Neural progenitor cell (in vitro differentiated cells): ENCODE measurements around the gene HS3ST3A1. TPM values are rescaled to one million over a fixed set of nuclear protein-coding genes. Genes with fewer than 3 reads are reported as not detected.

Experiments used
- DNase-seq: peaks from one replicate; pipeline ENCODE4 v3.0.0-alpha.2; 2016; ENCODE audit warnings: low spot score
- H2AFZ ChIP-seq: fragments of 200-600 bp; sonication (generic); replicated peaks from 2 replicates; pipeline ENCODE4 v1.6.1; 2016; ENCODE audit warnings: antibody characterized with exemption
- H3F3A ChIP-seq: fragments of 200-600 bp; sonication (generic); 2 replicates; pipeline ENCODE4 v1.6.1; 2016; ENCODE audit warnings: antibody characterized with exemption, low read depth
- H3K27ac ChIP-seq: fragments of 200-600 bp; sonication (generic); 2 replicates; pipeline ENCODE4 v1.5.1; 2016; ENCODE audit warnings: mild to moderate bottlenecking
- H3K27me3 ChIP-seq: fragments of 200-600 bp; sonication (generic); 2 replicates; pipeline ENCODE4 v1.6.1; 2016; ENCODE audit warnings: mild to moderate bottlenecking, moderate library complexity
- H3K36me3 ChIP-seq: fragments of 200-600 bp; sonication (generic); 2 replicates; pipeline ENCODE4 v1.5.1; 2016
- H3K4me1 ChIP-seq: fragments of 200-600 bp; sonication (generic); 2 replicates; pipeline ENCODE4 v1.6.1; 2016; ENCODE audit warnings: mixed run types
- H3K4me2 ChIP-seq: fragments of 200-600 bp; sonication (generic); 2 replicates; pipeline ENCODE4 v1.6.1; 2016
- H3K4me3 ChIP-seq: fragments of 200-600 bp; sonication (generic); 2 replicates; pipeline ENCODE4 v1.5.1; 2016
- H3K79me2 ChIP-seq: fragments of 200-600 bp; sonication (generic); 2 replicates; pipeline ENCODE4 v1.6.1; 2016; ENCODE audit warnings: low read depth
- H3K9ac ChIP-seq: fragments of 200-600 bp; sonication (generic); 2 replicates; pipeline ENCODE4 v1.6.1; 2016
- H3K9me3 ChIP-seq: fragments of 200-600 bp; sonication (generic); 2 replicates; pipeline ENCODE4 v1.5.1; 2016; ENCODE audit warnings: low read depth
- H4K20me1 ChIP-seq: fragments of 200-600 bp; sonication (generic); 2 replicates; pipeline ENCODE4 v1.6.1; 2016; ENCODE audit warnings: low read depth
- H3K27ac Mint-ChIP-seq: 3 replicates; pipeline ENCODE4 v1.8.0; 2021; ENCODE audit warnings: mixed read lengths
- H3K27me3 Mint-ChIP-seq: 2 replicates; pipeline ENCODE4 v1.8.0; 2022; ENCODE audit warnings: low read depth, mild to moderate bottlenecking, inconsistent platforms, moderate library complexity, mixed read lengths; ENCODE audit not compliant: insufficient read depth
- H3K36me3 Mint-ChIP-seq: 3 replicates; pipeline ENCODE4 v1.8.0; 2021; ENCODE audit warnings: mixed read lengths
- H3K4me1 Mint-ChIP-seq: 3 replicates; pipeline ENCODE4 v1.8.0; 2021; ENCODE audit warnings: mixed read lengths
- H3K4me3 Mint-ChIP-seq: 3 replicates; pipeline ENCODE4 v1.8.0; 2021; ENCODE audit warnings: mild to moderate bottlenecking, moderate library complexity, mixed read lengths
- H3K9me3 Mint-ChIP-seq: 3 replicates; pipeline ENCODE4 v1.8.0; 2020; ENCODE audit warnings: mixed read lengths
- CTCF ChIP-seq: fragments of 200-600 bp; sonication (generic); IDR thresholded peaks from 2 replicates; pipeline ENCODE4 v1.5.1; 2017; ENCODE audit warnings: antibody characterized with exemption, mild to moderate bottlenecking
- EZH2 ChIP-seq: fragments of 200-600 bp; sonication (generic); IDR thresholded peaks from 2 replicates; pipeline ENCODE4 v1.6.1; 2017; ENCODE audit warnings: antibody characterized with exemption, mild to moderate bottlenecking, moderate library complexity
- EZH2phosphoT487 ChIP-seq: fragments of 200-600 bp; sonication (generic); IDR thresholded peaks from 2 replicates; pipeline ENCODE4 v1.6.1; 2017; ENCODE audit warnings: antibody characterized with exemption
- total RNA-seq: library from RNA; depleted of rRNA; stranded (reverse); fragments of >200 nt; gene quantifications from 2 replicates; pipeline ENCODE4 v1.2.3, GENCODE V29; 2015; ENCODE audit warnings: low replicate concordance

The HS3ST3A1 gene
- total RNA-seq, 1 donor from 2014 or later = 3.0 TPM

GRCh38 chr17:13598353-13599167 is 3.2 kb downstream of the HS3ST3A1 start:
- peak overlapping the region; percentile 58 for H3K4me3 ChIP-seq
- Mint-ChIP-seq H3K4me1 (peaks cover 38% of the 10 kb centered on the region), H3K4me3 (peak overlapping the region; percentile 72), H3K27me3 (peaks cover 10% of the 10 kb centered on the region), H3K27ac (no peak overlapping the region), H3K36me3 (no peaks in the 10 kb centered on the region), H3K9me3 (no peaks in the 10 kb centered on the region)
- no peaks in the 10 kb centered on the region for H3K79me2 ChIP-seq
- no peaks in the 10 kb centered on the region for H3K9me3 ChIP-seq
- TF ChIP-seq EZH2phosphoT487 (no peak), EZH2 (no peak), CTCF (no peak)
- no peak overlapping the region for H2AFZ ChIP-seq
- peak; percentile 13 for DNase-seq
- H3K36me3 ChIP-seq = no peaks in the 10 kb centered on the region
- H3K4me2 ChIP-seq = no peak overlapping the region
- peaks cover 19% of the 10 kb centered on the region for H3K4me1 ChIP-seq
- H3F3A ChIP-seq = peaks cover 35% of the 10 kb centered on the region
- no peak overlapping the region for H3K27ac ChIP-seq
- peaks cover 6% of the 10 kb centered on the region for H4K20me1 ChIP-seq
- H3K27me3 ChIP-seq = peaks cover 35% of the 10 kb centered on the region
- H3K9ac ChIP-seq = no peak overlapping the region

GRCh38 chr17:13597723-13598347 is 3.9 kb downstream of the HS3ST3A1 start:
- H3K4me1 Mint-ChIP-seq = peaks cover 38% of the 10 kb centered on the region
- no peaks in the 10 kb centered on the region for H3K79me2 ChIP-seq

GRCh38 chr17:13596241-13596923 is 5.3 kb downstream of the HS3ST3A1 start:
- peaks cover 31% of the 10 kb centered on the region for H3K4me1 Mint-ChIP-seq
- H3K4me3 Mint-ChIP-seq = peak overlapping the region; percentile 13
- TF ChIP-seq CTCF (no peak), EZH2phosphoT487 (no peak), EZH2 (no peak)
- H3K36me3 Mint-ChIP-seq = no peaks in the 10 kb centered on the region
- Histone ChIP-seq H3K4me1 (peaks cover 19% of the 10 kb centered on the region), H3K36me3 (no peaks in the 10 kb centered on the region), H3K9me3 (no peaks in the 10 kb centered on the region), H3K27ac (no peak overlapping the region), H3K9ac (no peak overlapping the region), H3K4me2 (no peak overlapping the region), H4K20me1 (peaks cover 6% of the 10 kb centered on the region), H2AFZ (no peak overlapping the region), H3K79me2 (no peaks in the 10 kb centered on the region), H3K4me3 (no peak overlapping the region), H3F3A (peaks cover 17% of the 10 kb centered on the region), H3K27me3 (peaks cover 26% of the 10 kb centered on the region)
- H3K9me3 Mint-ChIP-seq = no peaks in the 10 kb centered on the region
- H3K27me3 Mint-ChIP-seq = peaks cover 6% of the 10 kb centered on the region
- DNase-seq = no peak
- H3K27ac Mint-ChIP-seq = peak overlapping the region; percentile 39

More at GRCh38 chr17:13597723-13598347, 3.9 kb downstream of the HS3ST3A1 start:
- Histone ChIP-seq H3K9me3 (no peaks in the 10 kb centered on the region), H3K4me3 (no peak overlapping the region), H3K4me2 (no peak overlapping the region), H3K27me3 (peaks cover 30% of the 10 kb centered on the region), H3K36me3 (no peaks in the 10 kb centered on the region), H3K27ac (no peak overlapping the region), H3K9ac (no peak overlapping the region), H2AFZ (no peak overlapping the region), H3F3A (peaks cover 31% of the 10 kb centered on the region), H3K4me1 (peaks cover 19% of the 10 kb centered on the region), H4K20me1 (peaks cover 6% of the 10 kb centered on the region)
- TF ChIP-seq CTCF (peak; percentile 84), EZH2 (peak; percentile 10), EZH2phosphoT487 (no peak)
- H3K27me3 Mint-ChIP-seq = peaks cover 10% of the 10 kb centered on the region
- H3K4me3 Mint-ChIP-seq = no peak overlapping the region
- peak; percentile 65 for DNase-seq
- no peaks in the 10 kb centered on the region for H3K36me3 Mint-ChIP-seq
- no peak overlapping the region for H3K27ac Mint-ChIP-seq
- H3K9me3 Mint-ChIP-seq = no peaks in the 10 kb centered on the region
